Endothelial cell of hepatic sinusoid (primary cell): ENCODE data around the gene INIP.
"Not testable (repeated sequence)": the region's sequence is repeated elsewhere in the genome, so short reads cannot be mapped to it uniquely, and the experiment has no call there.

ENCODE experiments used
- in situ Hi-C: cut with HindIII; loops from 2 replicates; pipeline ENCODE4 v1.10.0; 2017; ENCODE audit warnings: low sequenced_read_pairs

INIP gene

GRCh38 chr9:112743216-112743836 lies 25.4 kb upstream of the INIP start:
- in situ Hi-C loops: no loop called here

DNA sequence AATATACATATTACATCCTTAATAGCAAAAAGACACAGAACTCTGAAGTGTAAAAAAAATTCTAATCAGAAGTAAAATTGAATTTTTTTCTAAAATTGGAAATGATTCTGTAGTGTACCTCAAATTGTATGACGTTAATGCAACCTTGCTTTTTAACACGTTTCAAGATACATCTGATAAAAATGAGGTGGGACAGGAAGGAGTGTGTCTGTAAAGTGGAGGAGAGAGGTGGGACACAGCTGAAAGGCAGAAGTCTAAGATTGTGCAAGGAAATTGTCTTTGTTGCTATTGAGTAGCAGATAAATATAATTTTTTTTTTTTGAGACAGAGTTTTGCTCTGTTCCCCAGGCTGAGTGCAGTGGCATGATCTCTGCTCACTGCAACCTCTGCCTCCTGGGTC lies 17.0 kb upstream of the INIP start:
- in situ Hi-C loops: no loop called here

GRCh38 chr9:112731971-112732370 lies 14.1 kb upstream of the INIP start:
- in situ Hi-C loops: no loop called here

DNA sequence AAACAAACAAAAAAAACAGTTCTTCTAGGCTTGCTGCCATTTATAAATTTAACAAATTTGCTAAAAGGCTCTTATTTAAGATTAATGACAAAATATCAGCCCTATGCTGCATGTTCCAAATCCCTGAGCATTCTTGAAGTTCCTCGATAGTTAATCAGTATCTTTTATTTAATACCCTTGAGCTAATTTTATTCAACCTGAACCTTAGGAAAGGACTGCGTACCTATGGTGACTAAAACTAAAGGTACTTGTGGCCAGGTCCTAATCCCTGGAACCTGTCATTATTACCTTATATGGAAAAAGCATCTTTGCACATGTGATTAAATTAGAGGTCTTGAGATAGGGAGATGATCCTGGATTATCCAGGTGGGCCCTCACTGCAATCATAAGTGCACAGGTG lies 10.5 kb upstream of the INIP start:
- in situ Hi-C loops: loop anchor here (5.0 kb wide), 1 partner anchor 66 kb away; no protein-coding TSS in a partner anchor

- in situ Hi-C loops: loop anchor here (5.0 kb wide), 1 partner anchor 64 kb away; no protein-coding TSS in a partner anchor
These were observed 8.5 kb upstream of the INIP start for GRCh38 chr9:112726428-112726827.

DNA sequence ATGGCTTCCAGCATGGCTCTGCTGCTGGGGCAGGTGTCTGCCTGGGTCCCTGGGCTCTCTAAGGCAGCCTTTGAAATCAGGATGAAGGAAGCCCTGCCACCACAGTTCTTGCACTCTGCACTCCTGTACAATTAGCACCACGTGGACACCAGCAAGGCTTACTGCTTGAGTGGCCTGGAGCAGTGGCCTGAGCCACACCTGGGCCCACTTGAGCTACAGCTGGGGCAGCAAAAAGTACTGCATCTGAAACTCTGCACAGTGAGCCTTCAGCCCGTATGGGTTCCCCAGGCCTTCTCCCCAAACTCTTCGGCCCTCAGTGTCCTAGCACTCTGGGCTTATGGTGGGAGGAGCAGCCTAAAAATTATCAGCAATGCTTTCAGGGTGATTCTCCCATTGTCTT lies 8.0 kb upstream of the INIP start:
- in situ Hi-C loops: loop anchor here (5.0 kb wide), 1 partner anchor 64 kb away; no protein-coding TSS in a partner anchor

DNA sequence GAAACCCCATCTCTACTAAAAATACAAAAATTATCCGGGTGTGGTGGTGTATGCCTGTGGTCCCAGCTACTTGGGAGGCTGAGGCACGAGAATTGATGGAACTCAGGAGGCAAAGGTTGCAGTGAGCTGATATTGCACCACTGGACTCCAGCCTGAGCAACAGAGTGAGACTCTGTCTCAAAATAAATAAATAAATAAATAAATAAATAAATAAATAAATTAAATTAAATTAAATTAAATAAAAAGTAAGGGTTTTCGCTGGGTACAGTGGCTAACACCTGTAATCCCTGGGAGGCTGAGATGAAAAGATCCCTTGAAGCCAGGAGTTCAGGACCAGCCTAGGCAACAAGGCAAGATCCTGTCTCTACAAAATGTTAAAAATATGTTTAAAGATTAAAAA lies 4.8 kb upstream of the INIP start:
- in situ Hi-C loops: not testable (repeated sequence)

GRCh38 chr9:112720113-112720780 lies 2.3 kb upstream of the INIP start:
- in situ Hi-C loops: no loop called here

DNA sequence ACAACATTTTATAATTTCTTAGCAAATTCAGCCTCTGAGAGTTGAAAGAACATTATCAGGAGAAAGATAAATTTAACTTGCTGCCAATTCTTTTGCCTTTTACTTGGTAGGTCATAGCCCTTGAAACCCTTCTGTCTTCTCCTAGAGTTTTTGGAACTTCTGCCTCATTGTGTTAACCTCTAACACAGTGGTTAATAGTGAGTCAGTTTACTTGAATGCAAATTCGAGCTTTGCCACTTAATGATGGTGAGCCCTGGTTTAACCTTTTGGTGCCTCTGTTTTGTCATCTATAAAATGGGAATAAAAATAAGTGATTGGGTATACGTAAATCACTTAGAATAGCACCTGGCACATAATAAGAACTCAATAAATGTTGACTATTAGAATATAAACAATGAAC lies 1.8 kb upstream of the INIP start:
- in situ Hi-C loops: loop anchor here (5.0 kb wide), 1 partner anchor 78 kb away; no protein-coding TSS in a partner anchor

GRCh38 chr9:112719241-112719691 lies 1.3 kb upstream of the INIP start:
- in situ Hi-C loops: loop anchor here (5.0 kb wide), 1 partner anchor 78 kb away; no protein-coding TSS in a partner anchor

DNA sequence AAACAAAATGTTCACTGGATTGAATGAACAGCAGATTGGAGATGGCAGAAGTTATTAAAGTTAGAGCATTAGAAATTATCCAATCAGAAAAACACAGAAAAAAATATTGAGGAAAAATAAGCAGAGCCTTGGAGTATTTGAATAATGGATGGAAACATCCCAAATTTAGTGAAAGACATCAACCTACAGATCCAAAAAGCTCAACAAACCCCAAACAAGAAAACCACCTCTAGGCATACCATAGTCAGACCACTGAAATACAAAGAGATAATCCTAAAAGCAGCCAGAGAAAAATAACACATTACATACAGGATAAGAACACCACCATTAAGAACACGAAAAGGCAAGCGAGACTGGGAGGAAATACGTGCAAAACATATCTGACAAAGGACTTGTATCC lies 5.2 kb downstream of the INIP start:
- in situ Hi-C loops: no loop called here

DNA sequence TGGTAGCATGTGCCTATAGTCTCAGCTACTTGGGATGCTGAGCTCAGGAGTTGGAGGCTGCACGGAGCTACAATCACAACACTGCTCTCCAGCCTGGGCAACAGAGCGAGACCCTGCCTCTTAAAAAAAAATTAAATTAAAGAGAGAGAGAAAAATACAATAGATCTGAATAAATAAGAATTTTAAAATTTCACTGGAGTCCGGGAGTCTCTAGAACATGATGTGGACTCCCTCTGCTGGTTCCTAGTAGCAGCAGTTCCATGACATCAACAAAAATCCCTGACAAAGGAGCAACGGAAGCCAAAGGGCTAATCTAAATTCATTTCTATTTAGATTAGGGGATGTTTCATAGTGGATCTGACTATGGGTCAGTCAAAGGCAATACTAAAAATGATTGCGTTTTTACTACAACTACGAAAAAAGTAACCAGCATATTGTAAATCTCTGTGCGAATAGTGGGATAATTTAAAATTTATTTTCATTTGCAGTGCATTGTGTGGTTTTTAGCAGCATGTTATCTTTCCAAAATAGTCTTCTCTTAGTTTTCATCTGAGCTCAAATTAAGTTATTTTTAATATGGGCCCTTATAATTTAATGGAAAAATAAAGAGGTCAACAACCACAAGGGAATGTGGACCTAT lies 6.7 kb downstream of the INIP start:
- in situ Hi-C loops: no loop called here

GRCh38 chr9:112705768-112706427 lies 12.0 kb downstream of the INIP start:
- in situ Hi-C loops: no loop called here

DNA sequence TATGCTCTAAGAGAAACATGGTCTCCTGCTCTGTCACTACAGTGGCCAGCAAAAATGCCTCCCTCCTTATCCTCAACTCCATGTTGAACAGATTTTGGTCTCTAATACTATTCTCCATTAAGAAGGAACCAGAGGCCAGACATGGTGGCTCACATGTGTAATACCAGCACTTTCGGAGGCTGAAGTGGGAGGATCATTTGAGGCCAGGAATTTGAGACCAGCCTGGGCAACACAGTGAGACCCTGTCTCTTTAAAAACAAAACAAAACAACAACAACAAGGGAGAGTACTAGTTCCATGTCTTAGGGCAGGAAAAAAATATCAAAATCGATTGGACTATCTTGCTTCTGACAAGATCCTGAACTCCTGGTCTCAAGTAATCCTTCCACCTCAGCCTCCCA lies 14.6 kb downstream of the INIP start:
- in situ Hi-C loops: no loop called here

GRCh38 chr9:112700085-112700484 lies 17.8 kb downstream of the INIP start:
- in situ Hi-C loops: no loop called here

GRCh38 chr9:112699230-112699629 lies 18.7 kb downstream of the INIP start:
- in situ Hi-C loops: no loop called here

DNA sequence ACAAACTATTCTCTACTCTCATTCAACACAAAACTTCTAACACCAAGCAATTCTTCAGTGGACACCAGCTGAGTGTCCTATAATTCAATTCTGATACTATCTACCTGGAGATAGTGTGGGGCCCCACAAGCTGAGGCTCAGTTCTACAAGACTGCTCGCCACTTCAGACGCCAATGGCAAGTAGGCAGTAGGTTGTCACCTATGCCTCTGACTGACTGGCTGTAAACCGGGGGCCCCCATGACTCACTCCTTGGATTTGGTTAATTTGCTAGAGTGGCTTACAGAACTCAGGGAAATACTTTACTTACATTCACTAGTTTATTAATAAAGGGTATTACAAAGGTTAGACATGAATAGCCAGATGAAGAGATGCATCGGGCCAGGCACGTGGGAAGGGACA lies 21.5 kb downstream of the INIP start:
- in situ Hi-C loops: no loop called here

DNA sequence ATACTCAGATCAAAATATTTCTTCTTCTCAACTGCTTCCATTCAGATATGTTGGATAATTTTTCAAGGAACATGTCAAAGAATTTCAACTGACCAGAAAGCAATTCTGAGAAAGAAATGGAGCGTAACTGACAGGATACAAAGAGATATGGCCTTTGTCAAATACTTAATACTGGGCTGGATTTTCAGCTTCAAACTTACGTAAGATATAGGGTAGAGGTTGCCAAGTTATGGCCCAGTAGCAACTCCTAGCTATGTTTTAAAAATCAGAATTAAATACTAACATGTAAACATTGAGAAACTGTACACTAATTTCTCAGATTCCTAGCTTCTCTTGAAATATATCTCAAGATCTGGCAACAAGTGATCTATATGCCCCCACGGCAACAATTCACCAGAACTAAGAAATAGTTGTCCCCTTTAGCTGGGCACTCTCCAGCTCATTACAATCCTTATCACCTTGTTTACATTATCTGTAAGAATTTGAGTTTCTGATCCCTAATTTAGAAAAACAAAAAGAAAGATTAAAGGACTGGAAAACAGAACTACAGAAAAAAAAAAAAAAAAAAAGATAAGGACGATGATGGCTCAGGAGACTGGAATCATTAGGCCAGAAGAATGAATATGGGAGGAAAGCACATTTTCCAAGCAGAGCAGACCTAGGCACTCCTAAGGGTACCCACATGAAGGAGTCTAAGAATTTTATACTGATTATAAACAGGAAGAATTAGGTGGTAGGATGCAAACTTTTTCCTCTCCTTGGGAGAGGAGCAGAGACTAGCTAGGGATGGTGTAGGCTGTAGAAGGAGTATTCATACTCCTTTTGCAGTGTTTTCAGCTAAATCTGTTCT lies 23.0 kb downstream of the INIP start:
- in situ Hi-C loops: no loop called here

DNA sequence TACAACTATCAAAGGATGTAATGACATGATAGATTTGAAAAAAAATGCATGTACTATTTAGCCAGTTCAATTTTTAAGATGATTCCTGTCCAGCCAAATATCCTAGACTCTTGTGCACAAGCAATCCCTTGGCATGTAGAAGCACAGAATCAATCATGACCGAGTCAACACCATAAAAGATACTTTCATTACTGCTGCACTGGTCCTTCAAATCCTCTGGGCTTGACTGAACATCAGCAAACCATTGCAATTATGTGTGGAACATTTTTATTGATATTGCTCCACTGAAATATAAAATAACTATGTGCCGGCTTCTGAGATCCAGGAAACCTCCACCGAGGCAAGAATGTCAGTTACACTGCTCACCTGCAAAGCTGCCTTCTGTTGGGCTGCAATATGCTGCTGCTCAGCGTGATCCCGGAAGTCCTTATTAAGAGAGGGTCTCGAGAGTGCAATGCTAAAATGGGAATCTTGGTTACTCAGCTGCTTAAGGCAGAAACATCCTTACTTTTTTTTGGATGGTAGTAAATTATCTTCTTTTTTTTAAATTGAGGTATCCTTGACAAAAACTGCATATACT lies 28.7 kb downstream of the INIP start:
- in situ Hi-C loops: no loop called here

DNA sequence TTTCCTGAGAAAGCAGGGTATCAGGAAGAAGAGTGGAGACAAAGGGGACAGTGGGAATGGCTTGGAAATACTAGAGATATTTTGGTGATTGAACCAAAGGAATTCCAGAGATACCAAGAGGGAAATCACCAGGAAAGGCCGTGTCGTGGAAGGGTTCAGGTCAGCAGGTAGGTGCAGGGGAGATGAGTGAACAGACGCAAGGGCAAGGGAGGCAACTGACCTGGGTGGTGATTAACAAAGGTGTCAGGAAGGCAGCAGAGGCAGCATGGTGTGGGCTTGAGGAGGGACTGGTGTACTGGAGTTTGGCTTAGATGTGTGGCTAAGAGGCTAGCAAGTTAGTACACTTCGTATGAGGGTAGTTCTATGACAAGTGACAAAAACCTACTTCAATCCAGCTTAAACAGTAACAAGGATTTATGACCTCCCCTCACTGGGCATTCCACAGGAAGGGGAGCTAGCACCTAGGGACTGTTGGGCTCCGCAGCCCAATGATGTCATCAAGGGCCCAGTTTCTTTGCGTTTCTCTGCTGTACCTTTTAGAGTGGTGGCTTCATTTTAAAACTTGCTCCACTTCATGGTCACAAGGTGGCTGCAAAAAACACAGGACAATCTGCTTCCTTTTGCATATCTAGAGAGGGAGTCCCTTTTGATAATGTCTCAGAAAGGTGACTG lies 37.0 kb downstream of the INIP start:
- in situ Hi-C loops: no loop called here
